Urinary bladder (tissue), 4 donors: ENCODE measurements around the gene CYTH2. TPM values are rescaled to one million over a fixed set of nuclear protein-coding genes. Genes with fewer than 3 reads are reported as not detected.
"Not testable (repeated sequence)": the region's sequence is repeated elsewhere in the genome, so short reads cannot be mapped to it uniquely, and the experiment has no call there.

Experiments used
- DNase-seq: peaks from one replicate; pipeline ENCODE4 v3.0.0-alpha.2; 2015; ENCODE audit errors: extremely low spot score
- H3K27ac ChIP-seq: one replicate; pipeline ENCODE4 v1.5.1; 2013; ENCODE audit warnings: low read depth, mild to moderate bottlenecking, moderate library complexity
- H3K36me3 ChIP-seq: one replicate; pipeline ENCODE4 v1.6.1; 2013; ENCODE audit warnings: mild to moderate bottlenecking, moderate library complexity; ENCODE audit not compliant: insufficient read depth
- H3K4me1 ChIP-seq: one replicate; pipeline ENCODE4 v1.6.1; 2013; ENCODE audit warnings: mild to moderate bottlenecking, moderate library complexity; ENCODE audit not compliant: insufficient read depth
- H3K4me3 ChIP-seq: one replicate; pipeline ENCODE4 v1.5.1; 2013; ENCODE audit warnings: low read depth, low read length
- WGBS: extraction: QIAGEN DNeasy Blood & Tissue Kit; methylation state at CpG from one replicate; pipeline ENCODE4 v1.1.7; 2013; 5-methylcytosine and 5-hydroxymethylcytosine counted together
- polyA plus RNA-seq: library from polyadenylated mRNA; stranded (reverse); fragments of 200-250 nt; gene quantifications from one replicate; pipeline ENCODE4 v1.2.3, GENCODE V29; 2013
- total RNA-seq: library from RNA; depleted of rRNA; stranded (reverse); fragments of >200 nt; gene quantifications from one replicate; pipeline ENCODE4 v1.2.3, GENCODE V29; 2014
- donor health status: healthy with polysubstance abuse.
- donor health status: healthy.

CYTH2 gene
- total and polyA plus RNA-seq, 2 donors = 30.6 to 51.9 TPM

DNA sequence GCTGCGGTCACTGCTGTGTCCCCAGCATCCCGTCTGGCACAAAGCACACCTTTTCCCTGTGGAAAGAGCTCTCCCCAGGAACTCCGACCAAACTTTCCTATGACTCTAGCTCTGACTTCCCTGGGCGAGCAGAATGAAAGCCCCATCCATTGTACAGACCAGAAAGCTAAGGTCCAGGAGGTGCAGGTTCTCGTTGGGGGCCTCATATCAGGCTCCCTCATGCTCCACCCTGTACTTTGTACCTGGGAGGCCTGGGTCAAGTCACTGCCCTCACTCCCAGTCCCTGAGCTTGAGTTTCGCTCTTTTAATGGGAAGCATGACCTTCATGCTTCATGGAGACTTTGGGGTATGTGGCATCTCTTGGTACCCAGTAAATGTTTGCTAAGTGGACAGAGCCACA, 18.4 kb downstream of the CYTH2 start:
- no peak for DNase-seq
- 85% methylated on average over 6 of the region's 6 CpGs for WGBS
- Histone ChIP-seq H3K4me3 (no peak overlapping the region), H3K27ac (no peak overlapping the region), H3K36me3 (no peaks in the 10 kb centered on the region), H3K4me1 (peaks cover 2% of the 10 kb centered on the region)

DNA sequence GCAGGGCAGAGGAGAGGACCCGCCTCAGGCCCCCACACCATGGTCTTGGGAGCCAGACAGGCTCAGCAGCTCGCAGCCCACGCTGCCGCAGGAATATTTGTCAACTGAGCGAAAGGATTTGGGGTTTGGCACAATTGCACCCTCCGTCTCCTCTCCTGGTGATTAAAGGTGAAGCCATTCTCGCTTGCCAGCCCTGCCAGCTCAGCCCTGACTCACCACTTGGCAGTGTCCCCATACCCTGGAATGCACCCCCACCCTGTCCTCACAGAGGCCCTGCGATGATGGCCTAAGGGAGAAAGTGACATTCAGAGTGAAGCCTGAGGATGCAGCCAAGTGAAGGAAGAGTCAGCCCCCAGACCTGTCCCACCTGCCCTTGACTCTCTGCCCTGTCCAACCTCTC, 18.8 kb downstream of the CYTH2 start:
- Histone ChIP-seq H3K4me3 (no peak overlapping the region), H3K27ac (no peak overlapping the region), H3K36me3 (no peaks in the 10 kb centered on the region), H3K4me1 (peaks cover 2% of the 10 kb centered on the region)
- no peak for DNase-seq
- 57% methylated on average over 8 of the region's 8 CpGs for WGBS

DNA sequence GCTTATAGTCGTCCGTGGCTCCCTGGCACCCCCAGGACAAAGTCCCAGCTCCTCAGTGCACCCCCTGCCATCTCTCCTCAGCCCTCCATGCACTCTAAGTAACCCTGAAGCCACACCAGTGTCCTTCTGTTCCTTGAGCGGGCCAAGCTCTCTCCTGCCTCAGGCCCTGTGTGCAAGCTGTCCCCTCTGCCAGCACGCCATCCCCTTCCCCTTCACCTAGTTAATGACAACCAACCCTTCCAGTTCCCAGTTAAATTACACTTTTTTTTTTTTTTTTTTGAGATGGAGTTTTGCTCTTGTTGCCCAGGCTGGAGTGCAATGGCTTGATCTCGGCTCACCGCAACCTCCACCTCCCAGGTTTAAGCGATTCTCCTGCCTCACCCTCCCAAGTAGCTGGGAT, 19.3 kb downstream of the CYTH2 start:
- H3K4me1 ChIP-seq, H3K4me3 ChIP-seq, DNase-seq, H3K27ac ChIP-seq, H3K36me3 ChIP-seq: not testable (repeated sequence)
- 85% methylated on average over 7 of the region's 7 CpGs for WGBS

DNA sequence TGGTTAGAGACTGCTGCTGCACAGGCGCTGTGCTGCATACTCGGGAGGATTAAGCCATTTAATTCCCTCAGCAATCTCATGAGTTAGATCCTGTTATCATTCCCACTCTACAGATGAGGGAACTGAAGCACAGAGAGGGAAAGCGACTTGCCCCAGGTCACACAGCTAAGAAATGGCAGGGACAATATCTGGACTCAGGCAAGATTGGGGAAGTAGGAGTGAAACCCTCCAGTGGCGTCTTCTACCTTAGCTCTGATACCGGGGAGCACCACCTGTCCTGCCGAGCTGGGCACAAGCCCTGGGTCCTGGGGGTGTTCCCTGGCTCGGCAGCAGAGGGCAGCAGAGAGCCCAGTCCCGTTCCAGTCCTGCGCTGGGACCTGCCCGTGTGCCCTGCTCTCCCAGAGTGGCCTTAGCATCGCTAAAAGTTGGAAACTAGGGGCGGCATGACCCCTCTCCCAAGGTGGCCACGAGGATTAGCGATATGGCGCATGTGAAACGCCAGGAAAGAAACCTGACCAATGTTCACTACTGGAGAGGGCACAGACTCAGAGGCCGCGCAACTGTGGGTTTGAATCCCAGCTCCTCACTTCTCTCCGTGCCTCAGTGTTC, 20.5 kb downstream of the CYTH2 start:
- 25% methylated on average over 19 of the region's 19 CpGs for WGBS
- Histone ChIP-seq H3K4me3 (no peak overlapping the region), H3K4me1 (peaks cover 2% of the 10 kb centered on the region), H3K27ac (no peak overlapping the region), H3K36me3 (no peaks in the 10 kb centered on the region)
- DNase-seq = no peak

DNA sequence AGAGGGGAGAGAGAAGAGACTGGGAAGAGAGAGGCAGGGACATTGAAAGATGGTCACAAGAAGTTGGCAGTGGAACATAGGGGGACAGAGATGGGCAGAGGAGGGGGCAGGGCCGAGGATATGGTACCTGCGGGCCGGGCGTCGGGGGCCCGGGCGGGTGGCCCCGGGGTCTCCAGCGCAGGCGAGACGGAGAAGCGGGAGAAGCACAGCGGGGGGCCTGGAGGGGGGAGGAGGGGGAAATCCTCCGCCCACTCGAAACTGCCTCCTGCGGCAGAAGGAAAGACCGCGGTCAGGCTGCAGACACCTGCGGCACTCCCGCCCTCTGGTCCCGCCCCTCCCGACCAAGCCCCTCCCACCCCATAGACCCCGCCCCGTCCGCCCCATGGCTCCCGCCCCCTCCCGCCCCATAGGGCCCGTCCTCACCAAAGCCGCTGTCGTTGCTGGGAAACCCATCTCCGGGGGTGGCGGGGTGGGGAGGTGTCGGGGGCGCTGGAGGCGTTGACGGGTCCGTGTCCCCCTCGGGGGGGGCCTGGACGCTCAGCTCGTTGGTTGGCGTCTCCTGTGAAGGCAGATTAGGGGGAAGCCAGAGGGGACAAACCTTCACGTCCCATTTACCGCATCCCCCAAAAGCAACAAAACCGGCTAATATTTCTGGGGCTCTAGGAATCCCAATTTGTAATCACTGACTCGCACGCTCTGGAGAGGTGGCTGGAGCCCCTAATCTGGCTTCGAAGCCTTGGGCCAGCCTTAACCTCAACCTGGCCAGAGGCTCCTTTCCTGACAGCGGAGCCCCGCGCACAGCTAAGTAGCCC, 22.0 kb downstream of the CYTH2 start:
- DNase-seq = no peak
- H3K4me3 ChIP-seq = no peak overlapping the region
- H3K4me1 ChIP-seq = peaks cover 2% of the 10 kb centered on the region
- no peak overlapping the region for H3K27ac ChIP-seq
- no peaks in the 10 kb centered on the region for H3K36me3 ChIP-seq
- 6% methylated on average over 50 of the region's 50 CpGs for WGBS

GRCh38 chr19:48491793-48492123, 22.6 kb downstream of the CYTH2 start:
- DNase-seq = no peak
- WGBS = 30% methylated on average over 10 of the region's 10 CpGs
- H3K4me1 ChIP-seq = peaks cover 2% of the 10 kb centered on the region
- no peak overlapping the region for H3K4me3 ChIP-seq
- no peak overlapping the region for H3K27ac ChIP-seq
- H3K36me3 ChIP-seq = no peaks in the 10 kb centered on the region

- no peak overlapping the region for H3K27ac ChIP-seq
- peak; percentile 80 for DNase-seq
- H3K4me3 ChIP-seq = peak overlapping the region; percentile 53
- H3K36me3 ChIP-seq = no peaks in the 10 kb centered on the region
- peaks cover 2% of the 10 kb centered on the region for H3K4me1 ChIP-seq
- 4% methylated on average over 47 of the region's 47 CpGs for WGBS
Measured at GRCh38 chr19:48492925-48493717, 24.0 kb downstream of the CYTH2 start.

DNA sequence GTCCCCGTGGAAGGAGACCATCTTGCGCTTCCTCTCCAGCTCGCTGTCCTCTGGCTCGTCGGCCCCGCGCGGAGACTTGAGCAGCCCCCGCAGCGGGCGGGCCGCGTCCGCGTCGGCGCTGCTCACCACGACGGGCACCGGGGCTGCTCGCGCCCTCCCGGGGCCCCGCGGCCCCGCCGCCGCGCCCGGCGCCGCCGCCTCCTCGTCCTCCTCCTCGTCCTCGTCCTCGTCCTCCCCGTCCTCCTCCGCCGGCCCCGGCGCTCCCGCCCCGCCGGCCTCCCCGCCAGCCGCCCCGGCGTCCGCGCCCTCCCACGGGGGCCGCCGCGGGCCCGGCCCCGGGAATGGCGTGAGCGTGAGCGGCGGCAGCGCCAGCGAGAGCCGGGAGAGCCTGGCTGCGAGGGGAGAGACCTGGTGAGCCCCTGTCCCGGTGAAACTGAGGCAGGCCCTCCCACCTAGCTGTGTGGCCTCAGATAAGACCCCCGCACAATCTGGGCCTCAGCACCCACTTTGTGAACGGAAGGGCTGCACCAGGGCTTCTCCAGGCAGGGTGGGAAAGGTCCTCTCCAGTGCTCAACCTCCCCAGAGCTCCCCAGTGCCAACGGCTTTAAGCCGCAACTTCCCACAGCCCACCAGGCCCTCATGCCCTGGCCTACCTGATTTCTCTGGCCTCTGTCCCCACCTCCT, 24.7 kb downstream of the CYTH2 start:
- Histone ChIP-seq H3K36me3 (no peaks in the 10 kb centered on the region), H3K4me3 (peak overlapping the region; percentile 53), H3K27ac (no peak overlapping the region), H3K4me1 (no peaks in the 10 kb centered on the region)
- 4% methylated on average over 70 of the region's 70 CpGs for WGBS
- no peak for DNase-seq

- 75% methylated on average over 6 of the region's 6 CpGs for WGBS
- Histone ChIP-seq H3K4me3 (no peak overlapping the region), H3K36me3 (no peaks in the 10 kb centered on the region), H3K27ac (no peak overlapping the region), H3K4me1 (no peaks in the 10 kb centered on the region)
- DNase-seq = no peak
Measured at GRCh38 chr19:48495396-48495795, 26.2 kb downstream of the CYTH2 start.

GRCh38 chr19:48496959-48497727, 28.0 kb downstream of the CYTH2 start:
- no peak overlapping the region for H3K4me3 ChIP-seq
- H3K4me1 ChIP-seq = no peaks in the 10 kb centered on the region
- WGBS = 70% methylated on average over 45 of the region's 45 CpGs

DNA sequence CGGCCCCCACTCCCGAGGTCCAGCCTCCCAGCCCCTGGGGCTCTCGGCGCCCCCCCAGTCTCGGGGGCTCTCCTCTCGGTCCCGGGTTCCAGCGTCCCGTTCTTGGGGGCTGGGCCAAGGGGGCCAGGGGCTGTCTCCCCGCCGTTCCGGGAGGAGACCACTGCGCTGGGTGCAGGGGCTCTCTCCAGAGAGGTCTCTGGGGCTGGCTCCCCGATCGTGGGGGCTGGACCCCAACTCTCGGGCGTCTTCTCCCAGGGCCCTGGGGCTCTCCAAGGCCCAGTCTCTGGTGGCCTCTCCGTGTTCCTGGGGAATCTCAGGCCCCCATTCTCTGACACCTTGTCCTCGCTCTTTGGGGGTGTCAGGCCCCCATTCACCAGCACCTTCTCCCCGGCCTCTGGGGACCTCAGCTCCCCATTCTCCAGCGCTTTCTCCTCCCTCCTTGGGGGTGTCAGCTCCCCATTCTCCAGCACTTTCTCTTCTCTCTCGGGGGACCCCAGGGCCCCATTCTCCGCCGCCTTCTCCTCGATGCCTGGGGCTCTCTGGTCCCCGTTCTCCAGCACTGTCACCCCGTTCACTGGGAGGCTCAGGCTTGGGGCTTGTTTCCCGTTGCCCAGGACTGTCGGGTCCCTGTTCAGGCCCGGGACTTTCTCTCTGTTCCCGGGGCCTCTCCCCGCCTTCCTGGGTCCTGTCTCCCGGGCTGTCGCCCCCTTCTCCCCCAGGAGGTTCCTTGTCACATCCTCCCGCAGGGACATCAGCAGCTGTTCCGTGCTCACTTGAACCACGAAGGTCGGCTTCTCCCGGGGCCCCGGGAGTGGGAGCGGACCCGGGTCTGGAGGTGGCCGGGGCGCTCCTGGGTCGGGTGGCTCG, 28.8 kb downstream of the CYTH2 start:
- Histone ChIP-seq H3K36me3 (no peaks in the 10 kb centered on the region), H3K4me1 (no peaks in the 10 kb centered on the region), H3K4me3 (no peak overlapping the region), H3K27ac (no peak overlapping the region)
- 68% methylated on average over 46 of the region's 46 CpGs for WGBS
- no peak for DNase-seq

More at GRCh38 chr19:48496959-48497727, 28.0 kb downstream of the CYTH2 start:
- Histone ChIP-seq H3K36me3 (no peaks in the 10 kb centered on the region), H3K27ac (no peak overlapping the region)
- DNase-seq = no peak

DNA sequence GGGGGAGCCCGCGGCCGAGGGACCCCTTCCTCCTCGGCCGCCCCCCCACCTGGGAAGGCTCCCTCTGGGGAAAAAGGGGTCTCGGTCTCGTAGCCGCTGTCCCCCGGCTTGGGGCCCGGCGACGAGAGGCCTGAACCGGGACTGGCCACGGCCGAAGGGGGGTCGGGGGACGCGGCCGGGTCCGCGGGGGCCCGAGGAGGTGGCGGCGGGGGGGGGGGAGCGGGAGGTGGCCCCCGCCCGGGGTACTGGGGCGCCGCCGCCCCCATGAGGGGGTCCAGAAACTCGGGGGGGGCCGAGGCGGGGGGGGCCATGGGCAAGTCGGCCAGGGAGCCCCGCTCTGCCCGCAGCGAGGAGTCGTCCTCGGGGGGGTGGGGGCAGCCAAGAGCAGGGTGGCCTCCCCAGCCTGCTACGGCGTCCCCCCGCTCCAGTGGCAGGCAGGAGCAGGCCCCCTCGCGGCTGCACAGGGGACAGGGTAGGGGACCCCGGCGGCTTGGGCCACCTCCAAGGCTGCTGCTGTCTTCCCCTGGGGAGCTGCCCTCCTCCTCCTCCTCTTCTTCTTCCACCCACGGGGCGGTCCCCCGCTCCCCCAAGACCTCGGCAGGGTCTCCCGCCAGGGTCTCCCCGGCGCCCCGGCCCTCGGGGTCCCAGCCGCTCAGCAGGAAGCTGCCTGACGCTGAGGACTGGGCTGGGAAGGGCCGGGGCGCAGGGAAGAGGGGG, 29.6 kb downstream of the CYTH2 start:
- Histone ChIP-seq H3K4me3 (no peak overlapping the region), H3K4me1 (no peaks in the 10 kb centered on the region), H3K36me3 (no peaks in the 10 kb centered on the region), H3K27ac (no peak overlapping the region)
- WGBS = 54% methylated on average over 59 of the region's 59 CpGs
- no peak for DNase-seq
